H9 (cell line): Measurements from ENCODE around the gene KCTD21. TPM values are rescaled to one million over a fixed set of nuclear protein-coding genes. Genes with fewer than 3 reads are reported as not detected.

Experiments used
- DNase-seq: peaks from one replicate; pipeline ENCODE4 v3.0.0-alpha.2; 2017
- H2AFZ ChIP-seq: one replicate; pipeline ENCODE4 v1.6.1; 2013; ENCODE audit warnings: mild to moderate bottlenecking, low read length, control low read depth, moderate library complexity
- H2AK5ac ChIP-seq: 2 replicates; pipeline ENCODE4 v1.6.1; 2013; ENCODE audit warnings: low read length, control low read depth, mixed read lengths; ENCODE audit not compliant: insufficient read length
- H2BK120ac ChIP-seq: one replicate; pipeline ENCODE4 v1.6.1; 2013; ENCODE audit warnings: low read depth, mild to moderate bottlenecking, low read length, control low read depth, inconsistent platforms; ENCODE audit not compliant: poor library complexity, severe bottlenecking
- H2BK12ac ChIP-seq: 2 replicates; pipeline ENCODE4 v1.6.1; 2013; ENCODE audit warnings: low read length, control low read depth, mixed read lengths, low read depth; ENCODE audit not compliant: insufficient read length
- H2BK15ac ChIP-seq: 2 replicates; pipeline ENCODE4 v1.6.1; 2013; ENCODE audit warnings: low read depth, low read length, control low read depth
- H2BK20ac ChIP-seq: one replicate; pipeline ENCODE4 v1.6.1; 2013; ENCODE audit warnings: low read depth, mild to moderate bottlenecking, low read length, control low read depth, inconsistent platforms; ENCODE audit not compliant: poor library complexity, severe bottlenecking
- H2BK5ac ChIP-seq: 2 replicates; pipeline ENCODE4 v1.6.1; 2013; ENCODE audit warnings: low read length, control low read depth, mixed read lengths; ENCODE audit not compliant: insufficient read length
- H3K14ac ChIP-seq: 2 replicates; pipeline ENCODE4 v1.6.1; 2013; ENCODE audit warnings: low read length, control low read depth; ENCODE audit not compliant: insufficient read depth
- H3K18ac ChIP-seq: 2 replicates; pipeline ENCODE4 v1.6.1; 2013; ENCODE audit warnings: low read depth, mild to moderate bottlenecking, mixed read lengths, low read length, control low read depth; ENCODE audit not compliant: insufficient read length
- H3K23ac ChIP-seq: 2 replicates; pipeline ENCODE4 v1.6.1; 2013; ENCODE audit warnings: low read length, control low read depth, mixed read lengths, low read depth; ENCODE audit not compliant: insufficient read length
- H3K23me2 ChIP-seq: 2 replicates; pipeline ENCODE4 v1.6.1; 2013; ENCODE audit warnings: low read depth, mild to moderate bottlenecking, mixed read lengths, low read length, control low read depth; ENCODE audit not compliant: insufficient read length, poor library complexity, severe bottlenecking
- H3K27ac ChIP-seq: 2 replicates; pipeline ENCODE4 v1.5.1; 2013; ENCODE audit warnings: low read length, control low read depth, mixed read lengths, low read depth; ENCODE audit not compliant: insufficient read length
- H3K27me3 ChIP-seq: 2 replicates; pipeline ENCODE4 v1.6.1; 2013; ENCODE audit warnings: low read length, control low read depth, inconsistent platforms; ENCODE audit not compliant: insufficient read depth
- H3K4ac ChIP-seq: 2 replicates; pipeline ENCODE4 v1.6.1; 2013; ENCODE audit warnings: low read depth, mild to moderate bottlenecking, control low read depth, inconsistent platforms, low read length, moderate library complexity
- H3K4me1 ChIP-seq: 2 replicates; pipeline ENCODE4 v1.6.1; 2013; ENCODE audit warnings: low read length, control low read depth, inconsistent platforms; ENCODE audit not compliant: insufficient read depth
- H3K4me2 ChIP-seq: 2 replicates; pipeline ENCODE4 v1.6.1; 2013; ENCODE audit warnings: low read length, control low read depth, mixed read lengths; ENCODE audit not compliant: insufficient read length, insufficient read depth
- H3K56ac ChIP-seq: 2 replicates; pipeline ENCODE4 v1.6.1; 2013; ENCODE audit warnings: low read depth, mild to moderate bottlenecking, mixed read lengths, low read length, control low read depth; ENCODE audit not compliant: insufficient read length
- H3K79me1 ChIP-seq: 2 replicates; pipeline ENCODE4 v1.6.1; 2013; ENCODE audit warnings: low read depth, mild to moderate bottlenecking, moderate library complexity, low read length, control low read depth, inconsistent platforms; ENCODE audit not compliant: insufficient read depth, poor library complexity, severe bottlenecking
- H3K79me2 ChIP-seq: 2 replicates; pipeline ENCODE4 v1.6.1; 2013; ENCODE audit warnings: low read length, control low read depth, inconsistent platforms; ENCODE audit not compliant: insufficient read depth
- H3K9ac ChIP-seq: 2 replicates; pipeline ENCODE4 v1.6.1; 2013; ENCODE audit warnings: low read length, control low read depth, mixed read lengths; ENCODE audit not compliant: insufficient read length; ENCODE audit errors: extremely low read depth
- H3K9me3 ChIP-seq: one replicate; pipeline ENCODE4 v1.6.1; 2013; ENCODE audit warnings: low read depth, low read length, inconsistent platforms; ENCODE audit not compliant: control insufficient read depth
- H3T11ph ChIP-seq: one replicate; pipeline ENCODE4 v1.6.1; 2013; ENCODE audit warnings: mild to moderate bottlenecking, low read length, control low read depth, inconsistent platforms
- H4K20me1 ChIP-seq: one replicate; pipeline ENCODE4 v1.6.1; 2013; ENCODE audit not compliant: control insufficient read depth, insufficient read length, insufficient read depth
- H4K5ac ChIP-seq: 2 replicates; pipeline ENCODE4 v1.6.1; 2013; ENCODE audit warnings: low read depth, mild to moderate bottlenecking, mixed read lengths, low read length, control low read depth; ENCODE audit not compliant: insufficient read length
- H4K8ac ChIP-seq: replicated peaks from 2 replicates; pipeline ENCODE4 v1.6.1; 2013; ENCODE audit warnings: low read length, control low read depth, mixed read lengths, low read depth; ENCODE audit not compliant: insufficient read length
- H4K91ac ChIP-seq: 2 replicates; pipeline ENCODE4 v1.6.1; 2013; ENCODE audit warnings: low read depth, mild to moderate bottlenecking, moderate library complexity, mixed read lengths, low read length, control low read depth; ENCODE audit not compliant: insufficient read length
- H3K27ac Mint-ChIP-seq, 3 experiments: 2 replicates in 2 of 3; 3 replicates in 1 of 3; pipeline ENCODE4 v1.8.0; 2020 to 2021; ENCODE audit warnings: mixed read lengths in 3 of 3, mild to moderate bottlenecking in 1 of 3, moderate library complexity in 1 of 3
- H3K27me3 Mint-ChIP-seq: 2 replicates; pipeline ENCODE4 v1.8.0; 2021; ENCODE audit warnings: low read depth, mild to moderate bottlenecking, moderate library complexity, mixed read lengths
- H3K36me3 Mint-ChIP-seq, 3 experiments: 2 replicates in 2 of 3; 3 replicates in 1 of 3; pipeline ENCODE4 v1.8.0; 2020 to 2021; ENCODE audit warnings: low read depth in 3 of 3, mixed read lengths in 3 of 3; ENCODE audit not compliant: insufficient read depth in 1 of 3
- H3K4me1 Mint-ChIP-seq, 2 experiments: 2 replicates each; pipeline ENCODE4 v1.8.0; 2020; ENCODE audit warnings: mixed read lengths in 2 of 2
- H3K4me3 Mint-ChIP-seq, 2 experiments: 2 replicates in 1 of 2; 3 replicates in 1 of 2; pipeline ENCODE4 v1.8.0; 2020 to 2021; ENCODE audit warnings: mild to moderate bottlenecking in 2 of 2, mixed read lengths in 2 of 2, moderate library complexity in 1 of 2
- H3K9me3 Mint-ChIP-seq, 2 experiments: 2 replicates in 1 of 2; 3 replicates in 1 of 2; pipeline ENCODE4 v1.8.0; 2020; ENCODE audit warnings: mild to moderate bottlenecking in 2 of 2, mixed read lengths in 2 of 2, moderate library complexity in 1 of 2
- CTCF ChIP-seq: fragments of 200-600 bp; sonication (generic); conservative IDR thresholded peaks from 3 replicates; pipeline ENCODE4 v1.8.0; 2021; ENCODE audit warnings: antibody characterized with exemption, mild to moderate bottlenecking
- WGBS: extraction: QIAGEN DNeasy Blood & Tissue Kit; methylation state at CpG from one replicate; pipeline ENCODE4 v1.1.7; 2013; ENCODE audit warnings: missing lambda C conversion rate, low lambda C conversion rate, mixed read lengths; ENCODE audit not compliant: insufficient read length; ENCODE audit errors: extremely low coverage; 5-methylcytosine and 5-hydroxymethylcytosine counted together
- total RNA-seq: library from RNA; stranded (reverse); gene quantifications from 2 replicates; pipeline ENCODE4 v1.2.1, GENCODE V29; 2021

Gene KCTD21
- total RNA-seq, 1 experiment from 2014 or later = 4.0 TPM

GRCh38 chr11:78217650-78218541 lies 29.5 kb upstream of the KCTD21 start:
- Histone ChIP-seq H2BK120ac (no peak overlapping the region), H3K18ac (no peak overlapping the region), H4K8ac (no peak overlapping the region), H3K27me3 (no peaks in the 10 kb centered on the region), H3K14ac (no peak overlapping the region), H3K56ac (no peak overlapping the region), H3K23me2 (no peaks in the 10 kb centered on the region), H4K91ac (no peak overlapping the region), H4K20me1 (no peaks in the 10 kb centered on the region), H3T11ph (no peak overlapping the region), H3K9ac (no peak overlapping the region), H3K79me2 (no peaks in the 10 kb centered on the region), H2BK20ac (no peak overlapping the region), H3K9me3 (no peaks in the 10 kb centered on the region), H3K23ac (no peak overlapping the region), H2BK12ac (no peak overlapping the region), H3K4me1 (no peaks in the 10 kb centered on the region), H2BK15ac (no peak overlapping the region), H3K27ac (no peak overlapping the region), H2BK5ac (no peak overlapping the region), H2AFZ (no peak overlapping the region), H3K4me2 (no peak overlapping the region), H3K79me1 (no peaks in the 10 kb centered on the region), H2AK5ac (no peak overlapping the region), H4K5ac (no peak overlapping the region), H3K4ac (no peak overlapping the region)
- no peaks in the 10 kb centered on the region for H3K27me3 Mint-ChIP-seq
- no CpG with 5 or more reads among the region's 14 CpGs for WGBS
- peak; percentile 16 for DNase-seq
- peaks cover 0 to 21% (median 14%) of the 10 kb centered on the region in 3 experiments; a peak in 6 of 7 replicates for H3K36me3 Mint-ChIP-seq
- TF ChIP-seq CTCF = no peak
- peak overlapping the region in 2 of 3 experiments; percentile 9 to 19; a peak in 2 of 7 replicates for H3K27ac Mint-ChIP-seq
- no peaks in the 10 kb centered on the region for H3K4me1 Mint-ChIP-seq
- H3K9me3 Mint-ChIP-seq = no peaks in the 10 kb centered on the region
- H3K4me3 Mint-ChIP-seq = no peak overlapping the region
